Ascending aorta (tissue), 2 donors: Measurements from ENCODE around the gene CREB3L2. TPM values are rescaled to one million over a fixed set of nuclear protein-coding genes. Genes with fewer than 3 reads are reported as not detected.
"Not testable (repeated sequence)": the region's sequence is repeated elsewhere in the genome, so short reads cannot be mapped to it uniquely, and the experiment has no call there.

Experiments used
- DNase-seq, 2 donors: peaks; one replicate each; pipeline ENCODE4 v3.0.0-alpha.2; 2019; ENCODE audit warnings: low spot score in 2 of 2
- H3K27ac ChIP-seq, 2 donors: fragments of 200-600 bp; sonication (generic); one replicate each; pipeline ENCODE4 v1.5.1; 2016 to 2017; ENCODE audit warnings: mild to moderate bottlenecking in 1 of 2
- H3K27me3 ChIP-seq: fragments of 200-600 bp; sonication (generic); one replicate; pipeline ENCODE4 v1.5.1; 2017
- H3K36me3 ChIP-seq, 2 donors: fragments of 200-600 bp; sonication (generic); one replicate each; pipeline ENCODE4 v1.5.1; 2016
- H3K4me1 ChIP-seq, 2 donors: fragments of 200-600 bp; sonication (generic); one replicate each; pipeline ENCODE4 v1.5.1; 2016 to 2017; ENCODE audit warnings: mild to moderate bottlenecking in 1 of 2
- H3K4me3 ChIP-seq, 2 donors: fragments of 200-600 bp; sonication (generic); one replicate each; pipeline ENCODE4 v1.5.1; 2016 to 2017; ENCODE audit warnings: mild to moderate bottlenecking in 1 of 2
- H3K9me3 ChIP-seq, 2 donors: fragments of 200-600 bp; sonication (generic); one replicate each; pipeline ENCODE4 v1.5.1; 2016
- CTCF ChIP-seq, 3 experiments: fragments of 200-600 bp in 2 of 3; fragments of 450-650 bp in 1 of 3; sonication (generic) in 2 of 3; IDR thresholded peaks; one replicate each; pipeline ENCODE4 v1.5.1; 2016 to 2019; ENCODE audit warnings: antibody characterized with exemption in 3 of 3, mild to moderate bottlenecking in 1 of 3, moderate library complexity in 1 of 3
- intact Hi-C: fragments of 100-400 bp; cut with DNase I; formaldehyde crosslinking; loops from one replicate; pipeline ENCODE4 v1.15.1; 2023
- total RNA-seq: library from RNA; depleted of rRNA; stranded (reverse); fragments of >200 nt; gene quantifications from one replicate; pipeline ENCODE4 v1.1.0, GENCODE V29; 2016

CREB3L2 gene
- total RNA-seq, 1 donor from 2014 or later = 38.5 TPM

GRCh38 chr7:138021889-138022288 lies 20.0 kb upstream of the CREB3L2 start:
- H3K4me1 ChIP-seq = no peaks in the 10 kb centered on the region
- H3K36me3 ChIP-seq = no peaks in the 10 kb centered on the region
- H3K27me3 ChIP-seq = no peaks in the 10 kb centered on the region
- no peaks in the 10 kb centered on the region for H3K9me3 ChIP-seq
- no peak overlapping the region for H3K27ac ChIP-seq
- no peak for TF ChIP-seq CTCF (IDR thresholded peaks at IDR 0.05)
- intact Hi-C loops = no loop called here
- no peak overlapping the region for H3K4me3 ChIP-seq
- no peak for DNase-seq

DNA sequence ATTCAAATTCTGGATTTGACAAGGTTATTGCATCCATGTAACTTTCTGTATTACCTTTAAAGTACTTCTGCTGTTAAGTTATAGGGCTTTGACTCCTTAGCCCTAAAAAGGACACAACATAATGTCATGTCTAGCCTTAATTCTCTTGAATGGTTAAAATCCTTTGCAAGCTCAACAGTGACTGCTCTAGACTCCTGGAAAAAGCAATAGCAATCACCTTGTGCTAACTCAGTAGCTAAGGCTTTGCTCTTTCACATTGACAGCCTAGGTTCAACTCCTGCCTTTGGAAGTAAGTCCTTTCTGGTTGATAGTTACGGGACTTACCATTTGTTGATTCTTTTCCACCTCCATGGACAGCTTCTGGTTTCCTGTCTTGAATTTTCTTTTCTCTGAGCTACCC lies 16.1 kb upstream of the CREB3L2 start:
- TF ChIP-seq CTCF (IDR thresholded peaks at IDR 0.05) = no peak
- intact Hi-C loops = loop anchor here (5.0 kb wide), 1 partner anchor 206 kb away; no protein-coding TSS in a partner anchor
- H3K4me3 ChIP-seq = no peak overlapping the region
- no peaks in the 10 kb centered on the region for H3K9me3 ChIP-seq
- H3K4me1 ChIP-seq = no peaks in the 10 kb centered on the region
- no peaks in the 10 kb centered on the region for H3K27me3 ChIP-seq
- no peak overlapping the region for H3K27ac ChIP-seq
- no peaks in the 10 kb centered on the region for H3K36me3 ChIP-seq
- no peak for DNase-seq

GRCh38 chr7:138015096-138015495 lies 13.2 kb upstream of the CREB3L2 start:
- no peak overlapping the region for H3K27ac ChIP-seq
- no peak overlapping the region for H3K4me3 ChIP-seq
- no peak for DNase-seq
- no peaks in the 10 kb centered on the region for H3K36me3 ChIP-seq
- no peaks in the 10 kb centered on the region for H3K4me1 ChIP-seq
- intact Hi-C loops = loop anchor here (5.0 kb wide), 1 partner anchor 203 kb away; no protein-coding TSS in a partner anchor
- H3K9me3 ChIP-seq = no peaks in the 10 kb centered on the region
- no peaks in the 10 kb centered on the region for H3K27me3 ChIP-seq
- TF ChIP-seq CTCF (IDR thresholded peaks at IDR 0.05) = no peak

DNA sequence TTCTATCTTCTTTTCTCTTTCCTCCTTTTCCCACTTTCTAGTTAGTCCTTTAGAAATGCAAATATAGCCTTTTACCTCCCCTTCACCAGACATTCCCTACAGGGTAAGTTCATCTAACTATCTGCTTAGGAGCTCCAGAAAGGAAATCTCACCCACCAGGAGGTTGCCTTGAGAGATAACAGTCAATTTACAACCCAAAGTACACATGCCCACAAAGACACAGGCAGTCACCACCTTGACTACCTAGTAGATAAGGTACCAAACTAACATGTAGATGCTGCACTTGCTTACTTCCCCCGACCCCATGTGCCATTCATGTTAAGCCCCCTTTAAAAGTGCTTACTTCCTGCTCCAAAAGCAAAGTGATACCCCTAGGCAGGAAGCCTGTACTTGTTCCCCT lies 12.8 kb upstream of the CREB3L2 start:
- Histone ChIP-seq H3K4me3 (no peak overlapping the region), H3K4me1 (no peaks in the 10 kb centered on the region), H3K36me3 (no peaks in the 10 kb centered on the region), H3K27me3 (no peaks in the 10 kb centered on the region), H3K27ac (no peak overlapping the region), H3K9me3 (no peaks in the 10 kb centered on the region)
- no peak for DNase-seq
- intact Hi-C loops = loop anchor here (5.0 kb wide), 1 partner anchor 202 kb away; no protein-coding TSS in a partner anchor
- TF ChIP-seq CTCF (IDR thresholded peaks at IDR 0.05) = no peak

- H3K36me3 ChIP-seq, H3K9me3 ChIP-seq, H3K27ac ChIP-seq, H3K4me3 ChIP-seq, H3K4me1 ChIP-seq, H3K27me3 ChIP-seq, DNase-seq, intact Hi-C loops: not testable (repeated sequence)
Observed at GRCh38 chr7:138014201-138014600, 12.3 kb upstream of the CREB3L2 start.

DNA sequence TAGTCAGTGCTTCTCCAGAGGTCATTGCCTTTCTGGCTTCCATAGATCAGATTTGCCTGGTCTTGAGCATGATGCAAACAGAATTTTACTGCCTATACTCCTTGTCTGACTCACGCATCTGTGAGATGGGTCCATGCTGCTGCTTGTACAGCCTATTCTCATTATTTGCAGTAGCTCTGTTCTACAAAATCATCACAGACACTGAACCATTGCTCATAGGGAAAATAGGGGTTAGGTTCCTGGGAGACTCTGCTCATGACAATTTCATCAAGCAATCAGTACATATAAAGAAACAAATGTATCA lies 7.4 kb upstream of the CREB3L2 start:
- TF ChIP-seq CTCF (IDR thresholded peaks at IDR 0.05) = no peak
- no peaks in the 10 kb centered on the region for H3K27me3 ChIP-seq
- H3K36me3 ChIP-seq = no peaks in the 10 kb centered on the region
- H3K27ac ChIP-seq = no peak overlapping the region
- no peaks in the 10 kb centered on the region for H3K4me1 ChIP-seq
- H3K9me3 ChIP-seq = no peaks in the 10 kb centered on the region
- no peak for DNase-seq
- no peak overlapping the region for H3K4me3 ChIP-seq
- intact Hi-C loops = loop anchor here (1.0 to 10.0 kb wide), 4 partner anchors 106 to 455 kb away; partner anchors contain the start of gene TRIM24
